ENCODE data around the gene MINDY3.

Gene MINDY3

DNA sequence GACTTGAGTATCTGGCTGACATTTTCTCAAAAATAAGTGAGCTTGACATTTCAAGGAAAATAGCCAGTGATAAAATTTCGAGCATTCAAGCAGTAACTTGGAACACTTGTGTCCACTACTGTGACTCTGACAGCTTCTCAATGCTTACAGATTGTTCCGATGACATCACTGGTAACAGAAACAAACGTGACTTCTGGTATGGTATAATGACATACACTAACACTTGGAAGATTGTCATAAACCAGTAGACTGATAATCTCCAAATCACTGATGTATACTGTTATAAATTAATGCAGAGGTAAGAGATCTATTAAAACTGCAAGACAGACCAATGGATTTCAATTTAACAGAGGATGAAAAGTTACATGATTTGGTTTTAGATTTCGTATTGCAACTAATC is 6.5 kb downstream of the MINDY3 start:
- TF ChIP-seq SIN3A (IDR thresholded peaks at IDR 0.05; ENCODE audit: borderline replicate concordance, insufficient read depth, low read length): no peak
- TF ChIP-seq, protein P1, sequence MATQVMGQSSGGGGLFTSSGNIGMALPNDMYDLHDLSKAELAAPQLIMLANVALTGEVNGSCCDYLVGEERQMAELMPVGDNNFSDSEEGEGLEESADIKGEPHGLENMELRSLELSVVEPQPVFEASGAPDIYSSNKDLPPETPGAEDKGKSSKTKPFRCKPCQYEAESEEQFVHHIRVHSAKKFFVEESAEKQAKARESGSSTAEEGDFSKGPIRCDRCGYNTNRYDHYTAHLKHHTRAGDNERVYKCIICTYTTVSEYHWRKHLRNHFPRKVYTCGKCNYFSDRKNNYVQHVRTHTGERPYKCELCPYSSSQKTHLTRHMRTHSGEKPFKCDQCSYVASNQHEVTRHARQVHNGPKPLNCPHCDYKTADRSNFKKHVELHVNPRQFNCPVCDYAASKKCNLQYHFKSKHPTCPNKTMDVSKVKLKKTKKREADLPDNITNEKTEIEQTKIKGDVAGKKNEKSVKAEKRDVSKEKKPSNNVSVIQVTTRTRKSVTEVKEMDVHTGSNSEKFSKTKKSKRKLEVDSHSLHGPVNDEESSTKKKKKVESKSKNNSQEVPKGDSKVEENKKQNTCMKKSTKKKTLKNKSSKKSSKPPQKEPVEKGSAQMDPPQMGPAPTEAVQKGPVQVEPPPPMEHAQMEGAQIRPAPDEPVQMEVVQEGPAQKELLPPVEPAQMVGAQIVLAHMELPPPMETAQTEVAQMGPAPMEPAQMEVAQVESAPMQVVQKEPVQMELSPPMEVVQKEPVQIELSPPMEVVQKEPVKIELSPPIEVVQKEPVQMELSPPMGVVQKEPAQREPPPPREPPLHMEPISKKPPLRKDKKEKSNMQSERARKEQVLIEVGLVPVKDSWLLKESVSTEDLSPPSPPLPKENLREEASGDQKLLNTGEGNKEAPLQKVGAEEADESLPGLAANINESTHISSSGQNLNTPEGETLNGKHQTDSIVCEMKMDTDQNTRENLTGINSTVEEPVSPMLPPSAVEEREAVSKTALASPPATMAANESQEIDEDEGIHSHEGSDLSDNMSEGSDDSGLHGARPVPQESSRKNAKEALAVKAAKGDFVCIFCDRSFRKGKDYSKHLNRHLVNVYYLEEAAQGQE (IDR thresholded peaks at IDR 0.05; ENCODE audit: insufficient read depth in 1 of 2, low read depth in 2 of 2, low read length in 2 of 2): no peak
- no peak for TF ChIP-seq TAF1 (IDR thresholded peaks at IDR 0.05; ENCODE audit: borderline replicate concordance, insufficient read depth, low read length)
- TF ChIP-seq FOXP2 (optimal IDR thresholded peaks at IDR 0.05; ENCODE audit: borderline replicate concordance, extremely low read depth, extremely low read length, insufficient read depth): no peak
- TF ChIP-seq POLR2AphosphoS5 (IDR thresholded peaks at IDR 0.05; ENCODE audit: low read depth, low read length): no peak

DNA sequence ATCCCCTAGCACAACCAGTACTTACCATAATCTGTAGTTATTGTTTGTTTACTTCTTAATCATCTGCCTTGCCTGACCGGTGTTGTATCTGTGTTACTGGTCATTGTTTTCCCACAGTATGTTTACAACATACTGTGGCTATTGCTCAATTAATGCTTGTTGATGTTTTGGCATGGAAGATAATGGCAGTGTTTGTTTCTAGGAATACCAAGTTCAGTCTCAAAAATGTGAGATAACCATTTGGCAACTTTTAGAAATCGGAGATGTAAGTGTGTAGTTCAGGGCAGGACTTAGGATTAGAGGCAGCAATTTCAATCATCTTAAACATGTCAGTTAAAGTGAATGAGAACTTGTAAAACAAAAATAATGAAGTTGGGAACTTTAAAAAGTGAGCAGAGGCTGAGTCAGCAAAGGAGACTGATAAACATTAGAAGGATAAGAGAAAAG is 8.2 kb downstream of the MINDY3 start:
- TF ChIP-seq, protein P1 (IDR thresholded peaks at IDR 0.05; ENCODE audit: insufficient read depth in 1 of 2, low read depth in 2 of 2, low read length in 2 of 2): no peak
- TF ChIP-seq TAF1 (IDR thresholded peaks at IDR 0.05; ENCODE audit: borderline replicate concordance, insufficient read depth, low read length) (no peak), SIN3A (IDR thresholded peaks at IDR 0.05; ENCODE audit: borderline replicate concordance, insufficient read depth, low read length) (no peak), FOXP2 (optimal IDR thresholded peaks at IDR 0.05; ENCODE audit: borderline replicate concordance, extremely low read depth, extremely low read length, insufficient read depth) (no peak), POLR2AphosphoS5 (IDR thresholded peaks at IDR 0.05; ENCODE audit: low read depth, low read length) (no peak)

DNA sequence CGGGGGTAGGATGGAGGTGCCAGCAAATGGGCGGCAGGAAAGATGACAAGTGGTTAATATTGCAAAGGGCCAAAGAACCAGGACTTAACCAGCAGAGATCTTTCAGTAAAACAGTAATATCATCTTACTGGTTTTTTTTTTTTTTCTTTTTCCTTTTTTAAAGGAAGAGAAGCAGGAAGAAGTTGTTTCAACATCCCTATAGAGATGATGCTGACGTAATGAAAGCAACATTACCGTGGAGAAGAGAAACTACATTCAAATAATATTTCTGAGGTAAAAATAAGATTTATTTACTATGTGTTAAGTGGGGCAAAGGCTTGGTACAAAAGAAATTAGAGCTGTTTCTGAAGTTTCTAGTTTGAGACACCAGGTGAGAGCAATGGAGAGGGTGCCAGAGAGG is 11.0 kb downstream of the MINDY3 start:
- TF ChIP-seq SIN3A (IDR thresholded peaks at IDR 0.05; ENCODE audit: borderline replicate concordance, insufficient read depth, low read length): no peak
- TF ChIP-seq TAF1 (IDR thresholded peaks at IDR 0.05; ENCODE audit: borderline replicate concordance, insufficient read depth, low read length): no peak
- no peak for TF ChIP-seq POLR2AphosphoS5 (IDR thresholded peaks at IDR 0.05; ENCODE audit: low read depth, low read length)
- TF ChIP-seq FOXP2 (optimal IDR thresholded peaks at IDR 0.05; ENCODE audit: borderline replicate concordance, extremely low read depth, extremely low read length, insufficient read depth): no peak
- TF ChIP-seq, protein P1 (IDR thresholded peaks at IDR 0.05; ENCODE audit: insufficient read depth in 1 of 2, low read depth in 2 of 2, low read length in 2 of 2): no peak

DNA sequence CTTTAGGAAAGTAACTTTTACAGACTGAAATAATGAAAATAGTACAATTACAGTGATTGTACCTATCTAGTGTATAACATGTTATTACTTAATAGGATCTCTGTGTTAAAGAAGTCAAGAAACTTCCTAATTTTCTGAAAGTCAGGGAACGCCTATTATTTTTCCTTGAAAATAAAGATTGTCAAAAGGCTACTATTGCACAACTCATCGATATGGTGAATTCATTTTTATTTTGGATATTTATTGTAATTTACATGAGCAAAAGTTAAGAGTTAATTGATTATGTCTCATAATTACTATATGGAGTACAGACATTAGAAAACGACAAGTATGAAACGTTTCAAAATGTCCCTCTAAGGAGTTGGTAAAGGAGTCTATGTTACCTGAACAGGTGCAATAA is 12.8 kb downstream of the MINDY3 start:
- TF ChIP-seq FOXP2 (optimal IDR thresholded peaks at IDR 0.05; ENCODE audit: borderline replicate concordance, extremely low read depth, extremely low read length, insufficient read depth): no peak
- no peak for TF ChIP-seq POLR2AphosphoS5 (IDR thresholded peaks at IDR 0.05; ENCODE audit: low read depth, low read length)
- no peak for TF ChIP-seq SIN3A (IDR thresholded peaks at IDR 0.05; ENCODE audit: borderline replicate concordance, insufficient read depth, low read length)
- TF ChIP-seq TAF1 (IDR thresholded peaks at IDR 0.05; ENCODE audit: borderline replicate concordance, insufficient read depth, low read length): no peak
- TF ChIP-seq, protein P1 (IDR thresholded peaks at IDR 0.05; ENCODE audit: insufficient read depth in 1 of 2, low read depth in 2 of 2, low read length in 2 of 2): no peak

DNA sequence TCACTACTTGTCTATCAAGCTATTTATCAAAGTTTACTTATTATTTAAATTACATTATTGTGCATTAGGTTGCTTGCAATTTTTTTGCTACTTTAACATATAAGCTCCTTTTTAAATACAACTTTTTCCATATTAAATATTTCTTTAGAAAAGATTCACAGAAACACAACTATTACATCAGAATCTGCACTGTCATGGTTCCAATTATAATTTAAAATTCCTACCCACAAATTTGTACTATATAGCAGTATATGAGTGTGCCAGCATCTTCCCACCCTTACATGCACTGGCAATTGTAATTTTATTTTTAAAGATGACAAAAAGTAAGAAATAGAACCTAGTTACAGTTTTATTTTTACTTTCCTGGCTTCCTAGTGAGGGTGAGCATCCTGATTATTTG is 15.8 kb downstream of the MINDY3 start:
- no peak for TF ChIP-seq POLR2AphosphoS5 (IDR thresholded peaks at IDR 0.05; ENCODE audit: low read depth, low read length)
- TF ChIP-seq, protein P1 (IDR thresholded peaks at IDR 0.05; ENCODE audit: insufficient read depth in 1 of 2, low read depth in 2 of 2, low read length in 2 of 2): no peak
- TF ChIP-seq FOXP2 (optimal IDR thresholded peaks at IDR 0.05; ENCODE audit: borderline replicate concordance, extremely low read depth, extremely low read length, insufficient read depth): no peak
- TF ChIP-seq TAF1 (IDR thresholded peaks at IDR 0.05; ENCODE audit: borderline replicate concordance, insufficient read depth, low read length): no peak
- TF ChIP-seq SIN3A (IDR thresholded peaks at IDR 0.05; ENCODE audit: borderline replicate concordance, insufficient read depth, low read length): no peak

Data from PFSK-1 (cell line).